ENCODE results near the gene ALDH1L2. TPM values are rescaled to one million over a fixed set of nuclear protein-coding genes. Genes with fewer than 3 reads are reported as not detected.

Gene ALDH1L2
- total RNA-seq, 1 experiment from 2014 or later, result 1.9 TPM

- H3K36me3 Mint-ChIP-seq (ENCODE audit: insufficient read depth in 1 of 3, low read depth in 3 of 3), result peaks cover 6 to 37% (median 17%) of the 10 kb centered on the region in 3 experiments
- no peak overlapping the region for H2AFZ ChIP-seq (ENCODE audit: low read length)
- peaks cover 2 to 4% of the 10 kb centered on the region in 2 experiments; a peak in 3 of 4 replicates for H3K4me1 Mint-ChIP-seq
- H3K9me3 ChIP-seq (ENCODE audit: control insufficient read depth, low read depth, low read length), result no peaks in the 10 kb centered on the region
- H2BK20ac ChIP-seq (ENCODE audit: low read depth, low read length, poor library complexity, severe bottlenecking), result no peak overlapping the region
- H3K14ac ChIP-seq (ENCODE audit: insufficient read depth, low read length), result no peak overlapping the region
- no peak overlapping the region for H3K27ac Mint-ChIP-seq
- no peak for TF ChIP-seq CTCF (conservative IDR thresholded peaks at IDR 0.05)
- no peaks in the 10 kb centered on the region for H4K20me1 ChIP-seq (ENCODE audit: control insufficient read depth, insufficient read depth, insufficient read length)
- no CpG with 5 or more reads among the region's 2 CpGs for WGBS (ENCODE audit: extremely low coverage, insufficient read length, low lambda C conversion rate)
- H2BK5ac ChIP-seq (ENCODE audit: insufficient read length, low read length), result no peak overlapping the region
- no peak overlapping the region for H3K4ac ChIP-seq (ENCODE audit: low read depth, low read length)
- no peak overlapping the region for H3K9ac ChIP-seq (ENCODE audit: extremely low read depth, insufficient read length, low read length)
- no peaks in the 10 kb centered on the region for H3K27me3 Mint-ChIP-seq (ENCODE audit: low read depth)
- H2BK15ac ChIP-seq (ENCODE audit: low read depth, low read length), result no peak overlapping the region
- H3K9me3 Mint-ChIP-seq, result peaks cover 11 to 15% of the 10 kb centered on the region in 2 experiments; a peak in 4 of 5 replicates
- H3K79me2 ChIP-seq (ENCODE audit: insufficient read depth, low read length), result no peaks in the 10 kb centered on the region
- no peak overlapping the region for H3K4me2 ChIP-seq (ENCODE audit: insufficient read depth, insufficient read length, low read length)
- H3K27ac ChIP-seq (ENCODE audit: insufficient read length, low read depth, low read length), result no peak overlapping the region
- no peak overlapping the region for H4K5ac ChIP-seq (ENCODE audit: insufficient read length, low read depth, low read length)
- no peak overlapping the region for H3K23ac ChIP-seq (ENCODE audit: insufficient read length, low read depth, low read length)
- no peak overlapping the region for H2BK120ac ChIP-seq (ENCODE audit: low read depth, low read length, poor library complexity, severe bottlenecking)
- H3K79me1 ChIP-seq (ENCODE audit: insufficient read depth, low read depth, low read length, poor library complexity, severe bottlenecking), result no peaks in the 10 kb centered on the region
- H3T11ph ChIP-seq (ENCODE audit: low read length), result no peak overlapping the region
- no peak overlapping the region for H4K8ac ChIP-seq (replicated peaks; ENCODE audit: insufficient read length, low read depth, low read length)
- H4K91ac ChIP-seq (ENCODE audit: insufficient read length, low read depth, low read length), result no peak overlapping the region
- no peak overlapping the region for H3K56ac ChIP-seq (ENCODE audit: insufficient read length, low read depth, low read length)
- H3K27me3 ChIP-seq (ENCODE audit: insufficient read depth, low read length), result no peaks in the 10 kb centered on the region
- H3K4me1 ChIP-seq (ENCODE audit: insufficient read depth, low read length), result no peaks in the 10 kb centered on the region
- no peaks in the 10 kb centered on the region for H3K23me2 ChIP-seq (ENCODE audit: insufficient read length, low read depth, low read length, poor library complexity, severe bottlenecking)
- no peak overlapping the region for H2BK12ac ChIP-seq (ENCODE audit: insufficient read length, low read depth, low read length)
- no peak for DNase-seq
- no peak overlapping the region for H3K4me3 Mint-ChIP-seq
- no peak overlapping the region for H2AK5ac ChIP-seq (ENCODE audit: insufficient read length, low read length)
- no peak overlapping the region for H3K18ac ChIP-seq (ENCODE audit: insufficient read length, low read depth, low read length)
Measured at GRCh38 chr12:105057174-105057573, 27.1 kb downstream of the ALDH1L2 start.

Measured in H9 (cell line).